ENCODE results near the gene VIPR2.
"Not testable (repeated sequence)": the region's sequence is repeated elsewhere in the genome, so short reads cannot be mapped to it uniquely, and the experiment has no call there.

The VIPR2 gene

GRCh38 chr7:159136442-159136841 lies 8.2 kb downstream of the VIPR2 start:
- no peak for DNase-seq
- no peaks in the 10 kb centered on the region for H3K27me3 ChIP-seq (ENCODE audit: insufficient read depth, low read length, poor library complexity)

DNA sequence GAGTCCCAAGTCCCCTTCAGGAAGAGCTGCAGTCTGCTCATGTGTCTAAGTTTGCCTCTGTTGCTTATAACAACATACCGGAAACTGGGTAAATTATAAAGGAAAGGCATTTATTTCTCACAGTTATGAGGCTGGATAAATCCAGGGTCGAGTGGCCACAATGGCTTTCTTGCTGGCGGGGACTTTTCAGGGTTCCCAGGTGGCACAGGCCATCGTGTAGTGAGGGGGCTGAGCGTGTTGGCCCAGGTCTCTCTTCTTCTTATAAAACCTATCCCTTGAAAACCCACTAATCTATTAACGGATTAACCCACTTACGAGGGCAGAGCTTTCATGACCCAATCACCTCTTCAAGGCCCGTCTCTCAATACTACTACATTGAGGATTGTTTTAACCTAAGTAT lies 8.7 kb downstream of the VIPR2 start:
- TF ChIP-seq EZH2 (IDR thresholded peaks at IDR 0.05; ENCODE audit: borderline replicate concordance, low read depth, low read length, severe bottlenecking) = no peak
- TF ChIP-seq CTCF (IDR thresholded peaks at IDR 0.05; ENCODE audit: borderline replicate concordance, extremely low read depth, low read length, poor library complexity, severe bottlenecking) = no peak
- Histone ChIP-seq H3K9me3 (ENCODE audit: insufficient read depth, low read length, severe bottlenecking) (no peaks in the 10 kb centered on the region), H3K36me3 (ENCODE audit: insufficient read depth, low read length) (peaks cover 61% of the 10 kb centered on the region), H3K27me3 (ENCODE audit: insufficient read depth, low read length, poor library complexity) (no peaks in the 10 kb centered on the region), H3K4me2 (ENCODE audit: insufficient read depth, low read length) (no peak overlapping the region), H4K20me1 (ENCODE audit: insufficient read depth, low read length) (no peaks in the 10 kb centered on the region; the same call in 1 of the 2 replicates), H2AFZ (ENCODE audit: low read depth, low read length) (no peak overlapping the region), H3K79me2 (ENCODE audit: insufficient read depth, low read length) (peaks cover 49% of the 10 kb centered on the region), H3K9ac (ENCODE audit: low read depth, low read length) (no peak overlapping the region), H3K27ac (ENCODE audit: low read length) (peak overlapping the region; percentile 3; the same call in 1 of the 2 replicates), H3K4me3 (ENCODE audit: low read depth in 1 of 2, low read length in 2 of 2) (no peak overlapping the region), H3K4me1 (ENCODE audit: insufficient read depth, low read length) (peaks cover 13% of the 10 kb centered on the region)
- ATAC-seq (ENCODE audit: insufficient read depth, low read depth) = no peak
- no peak for DNase-seq

More at GRCh38 chr7:159136442-159136841, 8.2 kb downstream of the VIPR2 start:
- Histone ChIP-seq H3K9ac (ENCODE audit: low read depth, low read length) (no peak overlapping the region), H4K20me1 (ENCODE audit: insufficient read depth, low read length) (no peaks in the 10 kb centered on the region; the same call in 1 of the 2 replicates), H3K4me1 (ENCODE audit: insufficient read depth, low read length) (peaks cover 17% of the 10 kb centered on the region), H3K4me2 (ENCODE audit: insufficient read depth, low read length) (peak overlapping the region; percentile 21; the same call in 1 of the 2 replicates), H3K4me3 (ENCODE audit: low read depth in 1 of 2, low read length in 2 of 2) (no peak overlapping the region), H3K36me3 (ENCODE audit: insufficient read depth, low read length) (peaks cover 62% of the 10 kb centered on the region), H2AFZ (ENCODE audit: low read depth, low read length) (no peak overlapping the region), H3K9me3 (ENCODE audit: insufficient read depth, low read length, severe bottlenecking) (no peaks in the 10 kb centered on the region), H3K27ac (ENCODE audit: low read length) (no peak overlapping the region; the same call in 1 of the 2 replicates), H3K79me2 (ENCODE audit: insufficient read depth, low read length) (peaks cover 49% of the 10 kb centered on the region)
- no peak for ATAC-seq (ENCODE audit: insufficient read depth, low read depth)
- TF ChIP-seq CTCF (IDR thresholded peaks at IDR 0.05; ENCODE audit: borderline replicate concordance, extremely low read depth, low read length, poor library complexity, severe bottlenecking) = no peak
- TF ChIP-seq EZH2 (IDR thresholded peaks at IDR 0.05; ENCODE audit: borderline replicate concordance, low read depth, low read length, severe bottlenecking) = no peak

DNA sequence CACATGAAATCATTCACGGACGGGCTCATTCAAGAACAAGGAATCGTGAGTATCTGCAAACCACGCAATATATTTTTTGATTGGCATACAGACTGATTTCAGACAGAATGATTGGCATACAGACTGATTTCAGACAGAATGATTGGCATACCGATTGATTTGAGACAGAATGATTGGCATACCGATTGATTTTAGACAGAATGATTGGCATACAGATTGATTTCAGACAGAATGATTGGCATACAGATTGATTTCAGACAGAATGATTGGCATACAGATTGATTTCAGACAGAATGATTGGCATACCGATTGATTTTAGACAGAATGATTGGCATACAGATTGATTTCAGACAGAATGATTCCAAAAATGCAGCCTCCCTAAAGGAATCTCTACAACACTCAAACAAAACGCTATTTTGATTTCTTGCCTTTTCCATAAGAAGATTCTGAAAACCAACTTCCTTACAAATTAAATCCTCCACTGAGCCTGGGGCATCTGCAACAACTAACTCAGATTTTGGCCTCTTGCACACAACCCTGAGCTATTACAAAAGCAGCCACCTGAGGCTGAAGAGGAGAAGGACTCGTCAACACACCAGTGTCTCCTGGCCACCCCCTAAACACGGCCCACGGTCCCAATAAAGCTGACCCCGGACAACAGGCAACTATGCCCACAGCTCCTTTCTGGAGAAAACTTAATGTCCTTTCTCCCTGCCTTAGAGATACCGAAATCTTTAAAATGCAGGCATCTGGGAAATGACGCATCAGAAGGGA lies 11.8 kb downstream of the VIPR2 start:
- not testable (repeated sequence) for ATAC-seq (ENCODE audit: insufficient read depth, low read depth); DNase-seq

GRCh38 chr7:159130820-159131219 lies 13.8 kb downstream of the VIPR2 start:
- H2AFZ ChIP-seq (ENCODE audit: low read depth, low read length) = no peak overlapping the region
- H3K4me3 ChIP-seq (ENCODE audit: low read depth in 1 of 2, low read length in 2 of 2) = no peak overlapping the region
- H3K4me1 ChIP-seq (ENCODE audit: insufficient read depth, low read length) = no peaks in the 10 kb centered on the region
- H3K79me2 ChIP-seq (ENCODE audit: insufficient read depth, low read length) = peaks cover 21% of the 10 kb centered on the region; the same call in 1 of the 2 replicates
- peaks cover 4% of the 10 kb centered on the region; the same call in 1 of the 2 replicates for H4K20me1 ChIP-seq (ENCODE audit: insufficient read depth, low read length)
- H3K36me3 ChIP-seq (ENCODE audit: insufficient read depth, low read length) = peaks cover 50% of the 10 kb centered on the region
- H3K27me3 ChIP-seq (ENCODE audit: insufficient read depth, low read length, poor library complexity) = no peaks in the 10 kb centered on the region
- TF ChIP-seq EZH2 (IDR thresholded peaks at IDR 0.05; ENCODE audit: borderline replicate concordance, low read depth, low read length, severe bottlenecking) (no peak), CTCF (IDR thresholded peaks at IDR 0.05; ENCODE audit: borderline replicate concordance, extremely low read depth, low read length, poor library complexity, severe bottlenecking) (no peak)
- H3K27ac ChIP-seq (ENCODE audit: low read length) = peak overlapping the region; percentile 47; the same call in 1 of the 2 replicates
- DNase-seq (no peak), ATAC-seq (ENCODE audit: insufficient read depth, low read depth) (no peak)
- H3K4me2 ChIP-seq (ENCODE audit: insufficient read depth, low read length) = no peak overlapping the region
- no peak overlapping the region for H3K9ac ChIP-seq (ENCODE audit: low read depth, low read length)
- H3K9me3 ChIP-seq (ENCODE audit: insufficient read depth, low read length, severe bottlenecking) = no peaks in the 10 kb centered on the region

More for the DNA sequence above, 11.8 kb downstream of the VIPR2 start:
- H3K4me2 ChIP-seq (ENCODE audit: insufficient read depth, low read length); H3K9me3 ChIP-seq (ENCODE audit: insufficient read depth, low read length, severe bottlenecking); H2AFZ ChIP-seq (ENCODE audit: low read depth, low read length); H3K4me1 ChIP-seq (ENCODE audit: insufficient read depth, low read length); H3K27me3 ChIP-seq (ENCODE audit: insufficient read depth, low read length, poor library complexity); H3K9ac ChIP-seq (ENCODE audit: low read depth, low read length); H4K20me1 ChIP-seq (ENCODE audit: insufficient read depth, low read length); H3K4me3 ChIP-seq (ENCODE audit: low read depth in 1 of 2, low read length in 2 of 2); H3K27ac ChIP-seq (ENCODE audit: low read length): not testable (repeated sequence)
- peaks cover 51% of the 10 kb centered on the region for H3K36me3 ChIP-seq (ENCODE audit: insufficient read depth, low read length)
- H3K79me2 ChIP-seq (ENCODE audit: insufficient read depth, low read length) = peaks cover 35% of the 10 kb centered on the region
